Smooth muscle cell (in vitro differentiated cells): ENCODE results near the gene NPS. TPM values are rescaled to one million over a fixed set of nuclear protein-coding genes. Genes with fewer than 3 reads are reported as not detected.

Source experiments
- DNase-seq: peaks from one replicate; lab custom pipeline; 2025; ENCODE audit not compliant: unreplicated experiment; lab: John Stamatoyannopoulos, UW
- H2AFZ ChIP-seq: fragments of 200-600 bp; sonication (generic); 2 replicates; pipeline ENCODE4 v1.6.0; 2016; ENCODE audit warnings: antibody characterized with exemption, low read depth, mild to moderate bottlenecking
- H3F3A ChIP-seq: fragments of 200-600 bp; sonication (generic); 2 replicates; pipeline ENCODE4 v1.6.0; 2017; ENCODE audit warnings: antibody characterized with exemption, low read depth
- H3K27ac ChIP-seq: fragments of 200-600 bp; sonication (generic); 2 replicates; pipeline ENCODE4 v1.5.1; 2016; ENCODE audit warnings: low read depth, mild to moderate bottlenecking
- H3K27me3 ChIP-seq: fragments of 200-600 bp; sonication (generic); 2 replicates; pipeline ENCODE4 v1.6.1; 2016; ENCODE audit warnings: low read depth, mild to moderate bottlenecking
- H3K36me3 ChIP-seq: fragments of 200-600 bp; sonication (generic); 2 replicates; pipeline ENCODE4 v1.5.1; 2016; ENCODE audit warnings: low read depth
- H3K4me1 ChIP-seq: fragments of 200-600 bp; sonication (generic); 2 replicates; pipeline ENCODE4 v1.5.1; 2016; ENCODE audit warnings: low read depth
- H3K4me2 ChIP-seq: fragments of 200-600 bp; sonication (generic); 2 replicates; pipeline ENCODE4 v1.6.0; 2016; ENCODE audit warnings: mild to moderate bottlenecking
- H3K4me3 ChIP-seq: fragments of 200-600 bp; sonication (generic); 2 replicates; pipeline ENCODE4 v1.5.1; 2016; ENCODE audit warnings: mild to moderate bottlenecking
- H3K79me2 ChIP-seq: fragments of 200-600 bp; sonication (generic); 2 replicates; pipeline ENCODE4 v1.6.0; 2016; ENCODE audit warnings: low read depth, mild to moderate bottlenecking
- H3K9ac ChIP-seq: fragments of 200-600 bp; sonication (generic); 2 replicates; pipeline ENCODE4 v1.6.0; 2016; ENCODE audit warnings: low read depth
- H3K9me3 ChIP-seq: fragments of 200-600 bp; sonication (generic); replicated peaks from 2 replicates; pipeline ENCODE4 v1.5.1; 2016; ENCODE audit warnings: low read depth
- H4K20me1 ChIP-seq: fragments of 200-600 bp; sonication (generic); 2 replicates; pipeline ENCODE4 v1.6.0; 2016; ENCODE audit warnings: low read depth
- WGBS: methylation state at CpG from one replicate; pipeline ENCODE4 v1.1.7; 2016; ENCODE audit warnings: low lambda C conversion rate; 5-methylcytosine and 5-hydroxymethylcytosine counted together
- polyA plus RNA-seq: library from polyadenylated mRNA; unstranded; fragments of >200 nt; fragmentation: Nextera tagmentation; extraction: Ambion mirVana; gene quantifications from 2 replicates; pipeline ENCODE4 v1.2.1, GENCODE V29; 2016
- total RNA-seq: library from RNA; depleted of rRNA; stranded (reverse); fragments of >200 nt; gene quantifications from 2 replicates; pipeline ENCODE4 v1.2.3, GENCODE V29; 2014
- TF ChIP-seq, protein P1 (sequence below): fragments of 200-600 bp; sonication (generic); IDR thresholded peaks from 2 replicates; pipeline ENCODE4 v1.5.1; 2017; ENCODE audit warnings: borderline replicate concordance, mild to moderate bottlenecking, antibody characterized with exemption; ENCODE audit not compliant: insufficient read depth, poor library complexity, severe bottlenecking

The NPS gene
- total and polyA plus RNA-seq, 2 experiments from 2014 or later = not detected

DNA sequence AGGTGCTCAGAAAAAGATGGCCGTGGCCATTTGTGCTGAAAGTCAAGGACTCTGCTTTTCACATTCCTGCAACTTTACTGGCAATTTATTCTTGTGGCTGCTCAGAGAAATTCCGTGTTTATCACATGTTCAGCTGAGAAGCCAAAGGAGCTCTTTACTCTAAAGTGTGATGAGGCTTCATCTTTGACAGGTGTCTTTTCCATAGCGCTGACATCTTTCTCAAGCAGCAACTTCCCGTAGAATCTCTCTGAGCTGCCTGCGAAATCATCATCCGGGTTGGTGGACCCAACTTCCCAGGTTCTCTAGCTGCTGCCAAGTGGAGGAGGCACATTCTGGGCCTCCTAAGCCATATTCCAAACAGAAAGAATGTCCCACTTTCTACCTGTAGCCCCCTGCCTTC, 16.9 kb upstream of the NPS start:
- Histone ChIP-seq H3K4me3 (no peak overlapping the region), H2AFZ (no peak overlapping the region), H4K20me1 (no peaks in the 10 kb centered on the region), H3K27ac (no peak overlapping the region), H3K9ac (no peak overlapping the region), H3K9me3 (no peaks in the 10 kb centered on the region), H3K79me2 (no peaks in the 10 kb centered on the region), H3K27me3 (no peaks in the 10 kb centered on the region), H3K36me3 (no peaks in the 10 kb centered on the region), H3K4me1 (no peaks in the 10 kb centered on the region), H3K4me2 (no peak overlapping the region), H3F3A (no peaks in the 10 kb centered on the region)
- TF ChIP-seq, protein P1, sequence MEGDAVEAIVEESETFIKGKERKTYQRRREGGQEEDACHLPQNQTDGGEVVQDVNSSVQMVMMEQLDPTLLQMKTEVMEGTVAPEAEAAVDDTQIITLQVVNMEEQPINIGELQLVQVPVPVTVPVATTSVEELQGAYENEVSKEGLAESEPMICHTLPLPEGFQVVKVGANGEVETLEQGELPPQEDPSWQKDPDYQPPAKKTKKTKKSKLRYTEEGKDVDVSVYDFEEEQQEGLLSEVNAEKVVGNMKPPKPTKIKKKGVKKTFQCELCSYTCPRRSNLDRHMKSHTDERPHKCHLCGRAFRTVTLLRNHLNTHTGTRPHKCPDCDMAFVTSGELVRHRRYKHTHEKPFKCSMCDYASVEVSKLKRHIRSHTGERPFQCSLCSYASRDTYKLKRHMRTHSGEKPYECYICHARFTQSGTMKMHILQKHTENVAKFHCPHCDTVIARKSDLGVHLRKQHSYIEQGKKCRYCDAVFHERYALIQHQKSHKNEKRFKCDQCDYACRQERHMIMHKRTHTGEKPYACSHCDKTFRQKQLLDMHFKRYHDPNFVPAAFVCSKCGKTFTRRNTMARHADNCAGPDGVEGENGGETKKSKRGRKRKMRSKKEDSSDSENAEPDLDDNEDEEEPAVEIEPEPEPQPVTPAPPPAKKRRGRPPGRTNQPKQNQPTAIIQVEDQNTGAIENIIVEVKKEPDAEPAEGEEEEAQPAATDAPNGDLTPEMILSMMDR = no peak
- WGBS = 92% methylated on average over 6 of the region's 6 CpGs
- DNase-seq = no peak

- Histone ChIP-seq H2AFZ (no peak overlapping the region), H4K20me1 (no peaks in the 10 kb centered on the region), H3K36me3 (no peaks in the 10 kb centered on the region), H3K4me3 (no peak overlapping the region), H3F3A (no peaks in the 10 kb centered on the region), H3K9me3 (no peaks in the 10 kb centered on the region), H3K4me2 (no peak overlapping the region), H3K27me3 (no peaks in the 10 kb centered on the region), H3K9ac (no peak overlapping the region), H3K79me2 (no peaks in the 10 kb centered on the region), H3K4me1 (no peaks in the 10 kb centered on the region), H3K27ac (no peak overlapping the region)
- DNase-seq = no peak
- TF ChIP-seq, protein P1 = no peak
- 96% methylated on average over 5 of the region's 5 CpGs for WGBS
Measured at GRCh38 chr10:127532659-127533058, 16.4 kb upstream of the NPS start.

DNA sequence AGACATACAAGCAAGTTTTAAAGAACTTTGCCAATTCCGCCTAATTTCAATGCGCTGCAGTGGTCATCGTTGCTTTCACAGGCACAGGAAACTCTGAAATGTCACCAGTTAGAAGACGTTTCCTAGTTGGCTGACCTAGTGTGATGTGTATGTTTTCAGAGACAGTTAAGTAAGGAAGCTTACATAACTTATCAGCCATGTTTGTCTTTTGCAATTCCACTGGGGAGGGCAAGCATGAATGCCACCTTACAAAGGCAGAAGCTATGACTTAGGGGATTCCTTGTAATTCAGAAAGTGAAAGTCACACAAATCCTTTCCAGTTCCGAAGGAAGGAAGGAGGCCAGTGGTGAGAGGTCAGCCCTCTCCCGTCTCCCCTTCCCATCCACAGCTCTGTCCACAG, 15.0 kb upstream of the NPS start:
- TF ChIP-seq, protein P1 = no peak
- Histone ChIP-seq H3F3A (no peaks in the 10 kb centered on the region), H3K4me3 (no peak overlapping the region), H3K36me3 (no peaks in the 10 kb centered on the region), H3K27ac (no peak overlapping the region), H2AFZ (no peak overlapping the region), H3K4me1 (no peaks in the 10 kb centered on the region), H3K27me3 (no peaks in the 10 kb centered on the region), H4K20me1 (no peaks in the 10 kb centered on the region), H3K4me2 (no peak overlapping the region), H3K9me3 (no peaks in the 10 kb centered on the region), H3K9ac (no peak overlapping the region), H3K79me2 (no peaks in the 10 kb centered on the region)
- 87% methylated on average over 6 of the region's 6 CpGs for WGBS
- no peak for DNase-seq

- DNase-seq = no peak
- TF ChIP-seq, protein P1 = no peak
- no peaks in the 10 kb centered on the region for H3K79me2 ChIP-seq
Measured at GRCh38 chr10:127534496-127534895, 14.6 kb upstream of the NPS start.

More at GRCh38 chr10:127534496-127534895, 14.6 kb upstream of the NPS start:
- Histone ChIP-seq H3K36me3 (no peaks in the 10 kb centered on the region), H2AFZ (no peak overlapping the region), H3K27ac (no peak overlapping the region), H3K4me1 (no peaks in the 10 kb centered on the region), H3F3A (no peaks in the 10 kb centered on the region), H3K9me3 (no peaks in the 10 kb centered on the region), H3K4me3 (no peak overlapping the region), H3K9ac (no peak overlapping the region), H3K27me3 (no peaks in the 10 kb centered on the region), H4K20me1 (no peaks in the 10 kb centered on the region), H3K4me2 (no peak overlapping the region)
- WGBS = 83% methylated on average over 1 of the region's 1 CpG
